Fibroblast of lung (primary cell): Measurements from ENCODE around the gene LTA4H.

Experiments
- EZH2 ChIP-seq: IDR thresholded peaks from 2 replicates; pipeline ENCODE4 v1.5.1; 2012; ENCODE audit warnings: low read length, control low read depth, mild to moderate bottlenecking; ENCODE audit errors: missing control alignments
- TF ChIP-seq, protein P1 (sequence below), 2 donors: IDR thresholded peaks in 1 of 2; conservative IDR thresholded peaks in 1 of 2; 1 replicate in 1 of 2; 2 replicates in 1 of 2; pipeline ENCODE4 v1.5.1; 2011 to 2012; ENCODE audit warnings: low read length in 2 of 2, control low read depth in 1 of 2, inconsistent platforms in 1 of 2, low read depth in 1 of 2, mild to moderate bottlenecking in 1 of 2

DNA sequence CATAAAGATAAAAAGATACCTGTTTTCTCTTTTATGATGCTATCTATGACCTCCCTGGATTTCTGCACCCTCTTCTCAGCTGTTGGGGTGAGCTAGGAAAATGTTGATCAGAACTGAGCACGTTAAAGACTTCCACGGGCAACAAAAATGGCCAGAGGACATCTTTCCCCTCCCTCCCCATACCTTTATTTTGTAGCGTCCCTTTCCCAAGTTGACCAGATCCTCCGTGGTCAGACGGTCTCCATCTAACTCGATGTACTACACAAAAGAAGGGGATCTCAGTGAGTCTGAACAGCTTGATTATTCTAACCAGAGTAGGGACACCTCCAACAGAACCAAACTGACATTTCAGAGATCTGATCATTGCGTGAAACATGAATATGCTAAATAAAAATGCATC, 41.5 kb downstream of the LTA4H start:
- TF ChIP-seq, protein P1, sequence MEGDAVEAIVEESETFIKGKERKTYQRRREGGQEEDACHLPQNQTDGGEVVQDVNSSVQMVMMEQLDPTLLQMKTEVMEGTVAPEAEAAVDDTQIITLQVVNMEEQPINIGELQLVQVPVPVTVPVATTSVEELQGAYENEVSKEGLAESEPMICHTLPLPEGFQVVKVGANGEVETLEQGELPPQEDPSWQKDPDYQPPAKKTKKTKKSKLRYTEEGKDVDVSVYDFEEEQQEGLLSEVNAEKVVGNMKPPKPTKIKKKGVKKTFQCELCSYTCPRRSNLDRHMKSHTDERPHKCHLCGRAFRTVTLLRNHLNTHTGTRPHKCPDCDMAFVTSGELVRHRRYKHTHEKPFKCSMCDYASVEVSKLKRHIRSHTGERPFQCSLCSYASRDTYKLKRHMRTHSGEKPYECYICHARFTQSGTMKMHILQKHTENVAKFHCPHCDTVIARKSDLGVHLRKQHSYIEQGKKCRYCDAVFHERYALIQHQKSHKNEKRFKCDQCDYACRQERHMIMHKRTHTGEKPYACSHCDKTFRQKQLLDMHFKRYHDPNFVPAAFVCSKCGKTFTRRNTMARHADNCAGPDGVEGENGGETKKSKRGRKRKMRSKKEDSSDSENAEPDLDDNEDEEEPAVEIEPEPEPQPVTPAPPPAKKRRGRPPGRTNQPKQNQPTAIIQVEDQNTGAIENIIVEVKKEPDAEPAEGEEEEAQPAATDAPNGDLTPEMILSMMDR (conservative IDR thresholded peaks at IDR 0.05 in 1 of 2, IDR thresholded peaks at IDR 0.05 in 1 of 2; ENCODE audit: low read depth in 1 of 2, low read length in 2 of 2), result no peak
- no peak for TF ChIP-seq EZH2
